ENCODE results near the gene HDGFL1.

The HDGFL1 gene

DNA sequence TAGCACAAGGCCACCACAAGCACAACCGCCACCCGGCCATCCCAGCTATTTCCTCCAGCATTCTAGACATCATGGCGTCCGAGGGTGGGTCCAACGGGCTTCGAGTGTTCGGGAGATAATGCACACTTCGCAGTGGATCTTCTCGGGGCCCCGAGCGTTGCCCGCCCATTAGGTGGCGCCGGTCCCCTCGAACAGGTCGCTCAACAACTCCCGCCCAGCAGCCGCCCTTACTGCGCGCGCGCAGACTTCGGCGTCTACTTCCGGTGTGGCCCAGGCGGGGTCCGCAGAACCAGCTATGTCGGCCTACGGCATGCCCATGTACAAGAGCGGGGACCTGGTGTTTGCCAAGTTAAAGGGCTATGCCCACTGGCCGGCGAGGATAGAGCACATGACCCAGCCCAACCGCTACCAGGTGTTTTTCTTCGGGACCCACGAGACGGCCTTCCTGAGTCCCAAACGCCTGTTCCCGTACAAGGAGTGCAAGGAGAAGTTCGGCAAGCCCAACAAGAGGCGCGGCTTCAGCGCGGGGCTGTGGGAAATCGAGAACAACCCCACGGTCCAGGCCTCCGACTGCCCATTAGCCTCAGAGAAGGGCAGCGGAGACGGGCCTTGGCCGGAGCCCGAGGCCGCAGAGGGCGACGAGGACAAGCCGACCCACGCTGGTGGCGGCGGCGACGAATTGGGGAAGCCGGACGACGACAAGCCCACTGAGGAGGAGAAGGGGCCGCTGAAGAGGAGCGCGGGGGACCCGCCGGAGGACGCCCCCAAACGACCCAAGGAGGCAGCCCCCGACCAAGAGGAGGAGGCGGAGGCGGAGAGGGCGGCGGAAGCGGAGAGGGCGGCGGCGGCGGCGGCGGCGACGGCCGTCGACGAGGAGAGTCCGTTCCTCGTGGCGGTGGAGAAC is at the start of gene HDGFL1:
TSS of gene HDGFL1 (plus strand) at position 286 of the 904 bp plus-strand sequence. CDS start at position 296, 10 bp downstream.
- H3K36me3 ChIP-seq, result no peaks in the 10 kb centered on the region
- TF ChIP-seq, protein P1, sequence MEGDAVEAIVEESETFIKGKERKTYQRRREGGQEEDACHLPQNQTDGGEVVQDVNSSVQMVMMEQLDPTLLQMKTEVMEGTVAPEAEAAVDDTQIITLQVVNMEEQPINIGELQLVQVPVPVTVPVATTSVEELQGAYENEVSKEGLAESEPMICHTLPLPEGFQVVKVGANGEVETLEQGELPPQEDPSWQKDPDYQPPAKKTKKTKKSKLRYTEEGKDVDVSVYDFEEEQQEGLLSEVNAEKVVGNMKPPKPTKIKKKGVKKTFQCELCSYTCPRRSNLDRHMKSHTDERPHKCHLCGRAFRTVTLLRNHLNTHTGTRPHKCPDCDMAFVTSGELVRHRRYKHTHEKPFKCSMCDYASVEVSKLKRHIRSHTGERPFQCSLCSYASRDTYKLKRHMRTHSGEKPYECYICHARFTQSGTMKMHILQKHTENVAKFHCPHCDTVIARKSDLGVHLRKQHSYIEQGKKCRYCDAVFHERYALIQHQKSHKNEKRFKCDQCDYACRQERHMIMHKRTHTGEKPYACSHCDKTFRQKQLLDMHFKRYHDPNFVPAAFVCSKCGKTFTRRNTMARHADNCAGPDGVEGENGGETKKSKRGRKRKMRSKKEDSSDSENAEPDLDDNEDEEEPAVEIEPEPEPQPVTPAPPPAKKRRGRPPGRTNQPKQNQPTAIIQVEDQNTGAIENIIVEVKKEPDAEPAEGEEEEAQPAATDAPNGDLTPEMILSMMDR (IDR thresholded peaks at IDR 0.05), result no peak
- H3K4me3 ChIP-seq (ENCODE audit: low read depth in 1 of 2, low read length in 1 of 2), result no peak within 1 kb of the TSS
- no peak within 1 kb of the TSS for H3K27ac ChIP-seq
- no peaks in the 10 kb centered on the region for H3K27me3 ChIP-seq
- no peaks in the 10 kb centered on the region for H3K4me1 ChIP-seq (ENCODE audit: control insufficient read depth in 1 of 2, insufficient read depth in 1 of 2, low read depth in 1 of 2, low read length in 1 of 2)
- no peaks in the 10 kb centered on the region for H3K9me3 ChIP-seq

DNA sequence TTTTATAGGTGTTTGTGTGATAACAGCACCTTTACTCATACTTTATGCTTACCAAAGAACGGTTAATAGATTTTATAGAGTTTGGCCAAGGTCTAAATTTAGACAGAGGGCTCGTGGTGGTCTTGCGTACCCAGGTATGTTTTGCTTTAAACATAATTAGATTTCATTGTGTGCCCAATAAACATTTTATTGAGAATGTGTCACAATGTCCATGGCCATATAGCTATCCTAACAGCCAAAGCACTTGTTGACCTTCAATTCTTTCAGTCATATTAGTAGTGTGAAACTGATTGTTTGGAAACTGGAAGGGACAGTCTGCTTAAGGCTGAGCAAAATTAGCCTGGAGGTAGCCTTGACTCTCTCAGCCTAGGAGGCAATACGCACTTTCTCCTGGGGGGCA is 48.3 kb upstream of the HDGFL1 start:
- H3K4me3 ChIP-seq (ENCODE audit: low read depth in 1 of 2, low read length in 1 of 2), result no peak overlapping the region
- no peak overlapping the region for H3K27ac ChIP-seq
- no peaks in the 10 kb centered on the region for H3K9me3 ChIP-seq
- no peaks in the 10 kb centered on the region for H3K36me3 ChIP-seq
- TF ChIP-seq, protein P1 (IDR thresholded peaks at IDR 0.05), result no peak
- H3K4me1 ChIP-seq (ENCODE audit: control insufficient read depth in 1 of 2, insufficient read depth in 1 of 2, low read depth in 1 of 2, low read length in 1 of 2), result no peaks in the 10 kb centered on the region
- no peaks in the 10 kb centered on the region for H3K27me3 ChIP-seq

DNA sequence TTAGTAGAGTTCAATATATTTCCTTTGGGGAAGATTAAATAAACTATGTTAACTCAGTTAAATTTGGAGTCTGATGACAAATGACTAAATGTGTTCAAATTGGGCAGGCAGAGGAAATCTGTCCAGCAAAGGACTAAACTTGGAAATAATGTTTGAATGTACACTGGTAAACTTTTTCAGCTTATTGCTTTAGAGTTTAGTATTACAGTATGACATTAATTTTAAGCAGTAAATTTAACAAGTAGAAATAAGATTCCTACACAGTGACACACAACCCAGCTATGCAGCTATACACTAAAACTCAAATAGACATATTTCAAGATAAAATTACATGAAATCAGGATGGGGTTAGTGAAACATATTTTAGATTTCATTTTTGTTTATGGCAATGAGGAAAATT is 42.6 kb upstream of the HDGFL1 start:
- Histone ChIP-seq H3K4me1 (ENCODE audit: control insufficient read depth in 1 of 2, insufficient read depth in 1 of 2, low read depth in 1 of 2, low read length in 1 of 2) (no peaks in the 10 kb centered on the region), H3K4me3 (ENCODE audit: low read depth in 1 of 2, low read length in 1 of 2) (no peak overlapping the region), H3K9me3 (no peaks in the 10 kb centered on the region), H3K27me3 (no peaks in the 10 kb centered on the region), H3K27ac (no peak overlapping the region), H3K36me3 (no peaks in the 10 kb centered on the region)
- TF ChIP-seq, protein P1 (IDR thresholded peaks at IDR 0.05), result no peak

DNA sequence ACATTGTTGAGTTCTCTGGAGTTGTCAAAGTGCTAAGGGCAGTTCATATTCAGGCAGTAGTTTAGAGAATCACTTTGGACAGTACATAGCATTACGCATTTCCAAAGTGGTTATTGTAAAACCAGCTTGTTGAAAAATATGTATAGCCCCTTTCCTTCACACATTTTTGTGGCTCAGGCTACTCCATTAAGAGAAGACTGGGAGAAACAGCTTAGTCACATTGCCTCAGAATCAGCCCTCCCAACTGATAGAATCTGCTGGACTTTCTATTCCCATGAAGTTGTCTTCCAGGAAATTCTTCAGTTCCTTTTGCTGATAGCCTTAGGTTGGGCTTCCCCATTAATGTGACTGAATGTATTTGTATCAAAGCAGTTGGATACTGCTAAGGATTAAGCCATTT is 39.5 kb upstream of the HDGFL1 start:
- H3K36me3 ChIP-seq, result no peaks in the 10 kb centered on the region
- no peaks in the 10 kb centered on the region for H3K9me3 ChIP-seq
- no peaks in the 10 kb centered on the region for H3K27me3 ChIP-seq
- H3K4me3 ChIP-seq (ENCODE audit: low read depth in 1 of 2, low read length in 1 of 2), result no peak overlapping the region
- TF ChIP-seq, protein P1 (IDR thresholded peaks at IDR 0.05), result no peak
- no peak overlapping the region for H3K27ac ChIP-seq
- H3K4me1 ChIP-seq (ENCODE audit: control insufficient read depth in 1 of 2, insufficient read depth in 1 of 2, low read depth in 1 of 2, low read length in 1 of 2), result no peaks in the 10 kb centered on the region

DNA sequence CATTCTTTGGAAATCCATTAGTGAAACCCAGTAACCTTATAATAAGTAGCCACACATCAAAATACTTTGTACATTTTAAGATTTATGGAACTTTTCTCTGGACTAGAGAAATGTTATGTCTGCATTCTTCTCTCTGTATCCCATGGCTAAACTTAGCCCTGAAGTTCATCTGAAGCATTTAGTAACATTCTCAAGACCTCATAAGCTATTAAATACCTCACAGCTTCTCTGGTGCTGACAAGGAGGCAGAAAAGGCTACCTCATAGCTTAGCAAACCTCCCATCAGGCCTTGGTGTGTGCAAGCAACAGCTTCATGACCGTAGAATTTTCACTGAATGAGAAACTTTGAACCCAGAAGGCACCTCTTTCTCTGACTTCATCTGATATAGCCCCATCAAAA is 38.9 kb upstream of the HDGFL1 start:
- no peak overlapping the region for H3K4me3 ChIP-seq (ENCODE audit: low read depth in 1 of 2, low read length in 1 of 2)
- no peaks in the 10 kb centered on the region for H3K27me3 ChIP-seq
- no peaks in the 10 kb centered on the region for H3K4me1 ChIP-seq (ENCODE audit: control insufficient read depth in 1 of 2, insufficient read depth in 1 of 2, low read depth in 1 of 2, low read length in 1 of 2)
- no peak overlapping the region for H3K27ac ChIP-seq
- H3K36me3 ChIP-seq, result no peaks in the 10 kb centered on the region
- no peaks in the 10 kb centered on the region for H3K9me3 ChIP-seq
- TF ChIP-seq, protein P1 (IDR thresholded peaks at IDR 0.05), result no peak
